Daoy (cell line): Measurements from ENCODE around the gene WWC1. TPM values are rescaled to one million over a fixed set of nuclear protein-coding genes. Genes with fewer than 3 reads are reported as not detected.
"Not testable (repeated sequence)": the region's sequence is repeated elsewhere in the genome, so short reads cannot be mapped to it uniquely, and the experiment has no call there.

ENCODE experiments used
- DNase-seq: peaks from one replicate; pipeline ENCODE4 v3.0.0-alpha.2; 2015; ENCODE audit warnings: low read depth
- total RNA-seq: library from RNA; depleted of rRNA; stranded (reverse); fragments of >200 nt; shearing (Covaris generic); gene quantifications from 2 replicates; pipeline ENCODE4 v1.2.3, GENCODE V29; 2014

Gene WWC1
- total RNA-seq, 1 experiment from 2014 or later: 17.4 TPM

- DNase-seq: no peak
These were observed 40.6 kb downstream of the WWC1 start for GRCh38 chr5:168332042-168332441.

GRCh38 chr5:168334280-168334679 lies 42.8 kb downstream of the WWC1 start:
- no peak for DNase-seq

GRCh38 chr5:168334695-168335094 lies 43.2 kb downstream of the WWC1 start:
- no peak for DNase-seq

GRCh38 chr5:168337361-168337760 lies 45.9 kb downstream of the WWC1 start:
- no peak for DNase-seq

GRCh38 chr5:168339109-168339771 lies 47.8 kb downstream of the WWC1 start:
- DNase-seq: no peak

GRCh38 chr5:168339772-168340140 lies 48.3 kb downstream of the WWC1 start:
- DNase-seq: not testable (repeated sequence)

GRCh38 chr5:168340487-168340886 lies 49.0 kb downstream of the WWC1 start:
- no peak for DNase-seq

- peak; percentile 21 for DNase-seq
These were observed 49.7 kb downstream of the WWC1 start for GRCh38 chr5:168341178-168341577.

GRCh38 chr5:168342151-168342825 lies 50.8 kb downstream of the WWC1 start:
- DNase-seq: peak; percentile 44

GRCh38 chr5:168342985-168343384 lies 51.5 kb downstream of the WWC1 start:
- DNase-seq: no peak

- no peak for DNase-seq
These were observed 55.0 kb downstream of the WWC1 start for GRCh38 chr5:168346417-168346816.

GRCh38 chr5:168347368-168348083 lies 56.1 kb downstream of the WWC1 start:
- no peak for DNase-seq

- no peak for DNase-seq
These were observed 56.6 kb downstream of the WWC1 start for GRCh38 chr5:168348084-168348414.

- DNase-seq: no peak
These were observed 58.9 kb downstream of the WWC1 start for GRCh38 chr5:168350315-168350714.

- no peak for DNase-seq
These were observed 61.9 kb downstream of the WWC1 start for GRCh38 chr5:168353216-168353957.

GRCh38 chr5:168354397-168354796 lies 63.0 kb downstream of the WWC1 start:
- no peak for DNase-seq

- no peak for DNase-seq
These were observed 64.7 kb downstream of the WWC1 start for GRCh38 chr5:168356171-168356570.

- no peak for DNase-seq
These were observed 65.1 kb downstream of the WWC1 start for GRCh38 chr5:168356592-168356991.

GRCh38 chr5:168357876-168358275 lies 66.4 kb downstream of the WWC1 start:
- DNase-seq: no peak

- DNase-seq: no peak
These were observed 68.5 kb downstream of the WWC1 start for GRCh38 chr5:168359820-168360460.

- DNase-seq: no peak
These were observed 69.3 kb downstream of the WWC1 start for GRCh38 chr5:168360521-168361285.
